Neuronal stem cell (in vitro differentiated cells): ENCODE data around the gene BTAF1.
A peak's percentile ranks its signal among the peaks of the same experiment; 100 is the strongest.

ENCODE experiments used
- DNase-seq: peaks from one replicate; pipeline ENCODE4 v3.0.0-alpha.2; 2013; ENCODE audit warnings: low spot score
- H2AFZ ChIP-seq: one replicate; pipeline ENCODE4 v1.6.1; 2013; ENCODE audit warnings: mild to moderate bottlenecking, low read length, inconsistent platforms
- H2AK5ac ChIP-seq: 2 replicates; pipeline ENCODE4 v1.6.1; 2013; ENCODE audit warnings: low read depth, mild to moderate bottlenecking, inconsistent platforms, low read length, moderate library complexity, mixed read lengths
- H2BK120ac ChIP-seq: 2 replicates; pipeline ENCODE4 v1.6.1; 2013; ENCODE audit warnings: low read depth, mild to moderate bottlenecking, inconsistent platforms, low read length, moderate library complexity, mixed read lengths
- H2BK12ac ChIP-seq: one replicate; pipeline ENCODE4 v1.6.1; 2013; ENCODE audit warnings: low read length, inconsistent platforms
- H2BK15ac ChIP-seq: 2 replicates; pipeline ENCODE4 v1.6.1; 2013; ENCODE audit warnings: mild to moderate bottlenecking, low read length, inconsistent platforms, mixed read lengths
- H2BK5ac ChIP-seq: one replicate; pipeline ENCODE4 v1.6.1; 2013; ENCODE audit warnings: inconsistent platforms, mild to moderate bottlenecking, low read length, moderate library complexity
- H3K14ac ChIP-seq: one replicate; pipeline ENCODE4 v1.6.1; 2013; ENCODE audit warnings: low read length, inconsistent platforms
- H3K18ac ChIP-seq: 2 replicates; pipeline ENCODE4 v1.6.1; 2013; ENCODE audit warnings: low read length, inconsistent platforms
- H3K23ac ChIP-seq: 2 replicates; pipeline ENCODE4 v1.6.1; 2013; ENCODE audit warnings: low read depth, mild to moderate bottlenecking, mixed read lengths, low read length, inconsistent platforms; ENCODE audit not compliant: poor library complexity
- H3K27ac ChIP-seq: replicated peaks from 3 replicates; pipeline ENCODE4 v1.5.1; 2013; ENCODE audit warnings: low read length, inconsistent platforms
- H3K27me3 ChIP-seq, 3 experiments: 2 replicates each; pipeline ENCODE4 v1.6.1; 2013; ENCODE audit warnings: low read length in 3 of 3, mild to moderate bottlenecking in 2 of 3, inconsistent platforms in 1 of 3, low read depth in 1 of 3, mixed read lengths in 1 of 3, moderate library complexity in 1 of 3; ENCODE audit not compliant: control insufficient read depth in 3 of 3, insufficient read depth in 3 of 3
- H3K36me3 ChIP-seq, 2 donors: replicated peaks in 1 of 2; 2 replicates each; pipeline ENCODE4 v1.6.1; 2013; ENCODE audit warnings: low read length in 2 of 2; ENCODE audit not compliant: control insufficient read depth in 2 of 2, insufficient read depth in 2 of 2
- H3K4ac ChIP-seq: 2 replicates; pipeline ENCODE4 v1.6.1; 2013; ENCODE audit warnings: inconsistent platforms, mild to moderate bottlenecking, low read length, moderate library complexity
- H3K4me1 ChIP-seq, 2 donors: 1 replicate in 1 of 2; 2 replicates in 1 of 2; pipeline ENCODE4 v1.6.1; 2013; ENCODE audit warnings: low read length in 2 of 2, low read depth in 1 of 2; ENCODE audit not compliant: control insufficient read depth in 2 of 2, insufficient read depth in 1 of 2
- H3K4me2 ChIP-seq: one replicate; pipeline ENCODE4 v1.6.1; 2013; ENCODE audit warnings: mild to moderate bottlenecking, low read length, inconsistent platforms; ENCODE audit not compliant: insufficient read depth, poor library complexity, severe bottlenecking
- H3K4me3 ChIP-seq, 2 donors: 2 replicates each; pipeline ENCODE4 v1.5.1; 2013; ENCODE audit warnings: low read length in 2 of 2, mild to moderate bottlenecking in 2 of 2, inconsistent platforms in 1 of 2, moderate library complexity in 1 of 2
- H3K79me1 ChIP-seq: one replicate; pipeline ENCODE4 v1.6.1; 2013; ENCODE audit warnings: low read depth, mild to moderate bottlenecking, inconsistent platforms, low read length, moderate library complexity
- H3K9ac ChIP-seq: one replicate; pipeline ENCODE4 v1.6.1; 2013; ENCODE audit warnings: mild to moderate bottlenecking, low read depth, low read length, inconsistent platforms; ENCODE audit not compliant: poor library complexity
- H3K9me3 ChIP-seq, 2 donors: replicated peaks in 1 of 2; 2 replicates each; pipeline versions ENCODE3 to v1.6.1; 2013; ENCODE audit warnings: low read length in 2 of 2, mild to moderate bottlenecking in 2 of 2, inconsistent platforms in 1 of 2, low read depth in 1 of 2, mixed read lengths in 1 of 2, moderate library complexity in 1 of 2; ENCODE audit not compliant: control insufficient read depth in 2 of 2, insufficient read depth in 1 of 2
- H4K8ac ChIP-seq: one replicate; pipeline ENCODE4 v1.6.1; 2013; ENCODE audit warnings: low read depth, mild to moderate bottlenecking, inconsistent platforms, low read length, moderate library complexity
- H4K91ac ChIP-seq: one replicate; pipeline ENCODE4 v1.6.1; 2013; ENCODE audit warnings: low read length, low read depth, mild to moderate bottlenecking, inconsistent platforms; ENCODE audit not compliant: poor library complexity
- WGBS, 2 donors: extraction: QIAGEN DNeasy Blood & Tissue Kit; methylation state at CpG; one replicate each; pipeline ENCODE4 v1.1.7; 2013; ENCODE audit warnings: missing lambda C conversion rate in 2 of 2, mixed read lengths in 1 of 2; ENCODE audit not compliant: insufficient read length in 2 of 2, insufficient replicate concordance in 1 of 2; ENCODE audit errors: extremely low coverage in 2 of 2; 5-methylcytosine and 5-hydroxymethylcytosine counted together

The BTAF1 gene

GRCh38 chr10:91907033-91907594, 16.5 kb upstream of the BTAF1 start:
- Histone ChIP-seq H2AFZ (no peak overlapping the region), H3K4ac (no peak overlapping the region), H2BK120ac (no peak overlapping the region), H3K27me3 (no peaks in the 10 kb centered on the region), H2BK5ac (no peak overlapping the region), H3K9me3 (peaks cover 3 to 24% of the 10 kb centered on the region in 2 donors), H3K18ac (peak overlapping the region; percentile 48), H3K4me3 (peak overlapping the region; percentile 84 to 98), H3K79me1 (peaks cover 2% of the 10 kb centered on the region), H2BK15ac (no peak overlapping the region), H3K36me3 (peaks cover 7 to 38% of the 10 kb centered on the region in 2 donors), H3K4me2 (peak overlapping the region; percentile 75), H4K91ac (no peak overlapping the region), H3K9ac (peak overlapping the region; percentile 63), H3K23ac (no peak overlapping the region), H3K14ac (no peak overlapping the region), H2AK5ac (no peak overlapping the region), H3K4me1 (no peaks in the 10 kb centered on the region), H4K8ac (no peak overlapping the region), H3K27ac (peak overlapping the region; percentile 23), H2BK12ac (no peak overlapping the region)
- no CpG with 5 or more reads among the region's 5 CpGs for WGBS, 2 donors
- DNase-seq: no peak

DNA sequence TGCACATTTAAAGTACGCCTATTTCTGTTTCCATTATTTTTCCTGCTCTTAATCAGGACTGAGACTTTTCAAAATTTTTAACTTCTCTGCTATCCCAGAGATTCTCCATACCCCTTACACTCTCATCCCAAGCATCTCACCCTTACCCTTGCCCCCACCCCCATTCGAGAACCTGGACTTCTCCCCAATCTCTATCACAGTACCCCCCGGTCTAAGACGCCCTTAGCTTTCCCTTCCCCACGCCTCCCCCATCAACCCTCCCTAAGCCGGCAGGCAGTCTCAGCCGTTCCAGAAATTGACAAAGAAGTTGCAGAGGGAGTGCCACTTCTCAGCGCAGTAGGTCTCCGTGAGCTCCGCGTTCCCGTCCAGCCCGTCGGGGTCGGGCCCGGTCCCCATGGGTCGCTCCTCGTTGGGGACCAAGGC, 15.6 kb upstream of the BTAF1 start:
- no peak for DNase-seq
- peaks cover 7 to 38% of the 10 kb centered on the region in 2 donors for H3K36me3 ChIP-seq

DNA sequence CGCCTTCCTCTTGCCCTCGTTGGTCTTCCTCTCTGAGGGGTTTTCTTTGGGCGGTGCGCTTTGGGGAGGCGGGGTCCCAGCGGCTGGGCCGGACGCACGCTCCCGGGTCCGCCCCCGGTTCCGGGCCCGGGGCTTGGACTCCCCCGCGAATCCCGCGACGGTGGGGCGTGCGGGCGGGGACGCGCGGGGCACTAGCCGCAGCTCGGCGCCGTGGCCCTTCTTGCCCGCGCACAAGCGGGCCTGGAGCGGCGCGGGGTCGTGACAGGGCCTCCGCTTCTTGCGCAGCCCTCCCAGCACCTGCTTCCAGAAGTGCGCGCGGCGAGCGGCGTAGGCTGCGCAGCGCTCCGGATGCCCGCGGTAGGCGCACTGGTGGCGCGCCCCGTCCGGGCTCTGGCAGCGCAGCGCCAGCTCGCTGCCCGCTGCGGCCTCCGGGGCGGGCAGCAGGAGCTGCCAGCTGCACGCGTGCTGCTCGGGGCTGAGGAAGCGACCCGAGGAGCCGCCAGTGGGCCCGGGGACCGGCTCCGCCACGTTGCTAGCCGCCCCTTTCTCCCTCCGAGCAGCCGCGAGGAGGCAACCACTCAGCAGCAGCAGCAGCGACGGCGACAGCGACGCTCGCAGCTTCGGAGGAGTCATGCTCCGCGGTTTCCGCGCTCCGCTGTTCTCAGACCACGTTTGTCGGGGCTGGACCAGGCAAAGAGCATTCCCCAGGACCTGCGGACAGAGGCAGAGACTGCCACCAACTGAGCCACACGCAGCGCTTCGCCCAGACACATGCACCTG, 15.0 kb upstream of the BTAF1 start:
- peak overlapping the region; percentile 92 for H4K91ac ChIP-seq
- peaks cover 7 to 38% of the 10 kb centered on the region in 2 donors for H3K36me3 ChIP-seq
- H3K27me3 ChIP-seq: no peaks in the 10 kb centered on the region
- H3K4ac ChIP-seq: peak overlapping the region; percentile 23
- H2BK120ac ChIP-seq: peak overlapping the region; percentile 64
- no peak overlapping the region for H4K8ac ChIP-seq
- peak overlapping the region; percentile 94 for H3K9ac ChIP-seq
- H3K18ac ChIP-seq: peak overlapping the region; percentile 99
- H3K4me1 ChIP-seq: no peaks in the 10 kb centered on the region
- DNase-seq: no peak
- peak overlapping the region; percentile 98 for H2BK5ac ChIP-seq
- H2BK12ac ChIP-seq: peak overlapping the region; percentile 63
- peak overlapping the region; percentile 87 for H3K27ac ChIP-seq
- peaks cover 3 to 24% of the 10 kb centered on the region in 2 donors for H3K9me3 ChIP-seq
- peak overlapping the region; percentile 99 for H3K14ac ChIP-seq
- H3K23ac ChIP-seq: peak overlapping the region; percentile 98
- peak overlapping the region; percentile 75 for H2BK15ac ChIP-seq
- peaks cover 2% of the 10 kb centered on the region for H3K79me1 ChIP-seq
- peak overlapping the region; percentile 96 for H2AK5ac ChIP-seq
- peak overlapping the region; percentile 66 for H2AFZ ChIP-seq
- whole genome bisulfite sequencing, 2 donors: no CpG with 5 or more reads among the region's 93 CpGs
- peak overlapping the region; percentile 84 to 98 for H3K4me3 ChIP-seq
- peak overlapping the region; percentile 75 for H3K4me2 ChIP-seq

More for the DNA sequence above, 15.6 kb upstream of the BTAF1 start:
- peak overlapping the region; percentile 99 for H3K14ac ChIP-seq
- peak overlapping the region; percentile 75 for H3K4me2 ChIP-seq
- peaks cover 3 to 24% of the 10 kb centered on the region in 2 donors for H3K9me3 ChIP-seq
- H2BK15ac ChIP-seq: no peak overlapping the region
- H3K4ac ChIP-seq: no peak overlapping the region
- peak overlapping the region; percentile 96 for H2AK5ac ChIP-seq
- peak overlapping the region; percentile 64 for H2BK120ac ChIP-seq
- H3K18ac ChIP-seq: peak overlapping the region; percentile 99
- H4K8ac ChIP-seq: no peak overlapping the region
- H3K4me3 ChIP-seq: peak overlapping the region; percentile 84 to 98
- peak overlapping the region; percentile 30 for H2BK12ac ChIP-seq
- H3K79me1 ChIP-seq: peaks cover 2% of the 10 kb centered on the region
- H3K27ac ChIP-seq: peak overlapping the region; percentile 87
- H2BK5ac ChIP-seq: peak overlapping the region; percentile 98
- peak overlapping the region; percentile 92 for H4K91ac ChIP-seq
- peak overlapping the region; percentile 66 for H2AFZ ChIP-seq
- peak overlapping the region; percentile 94 for H3K9ac ChIP-seq
- H3K23ac ChIP-seq: peak overlapping the region; percentile 98
- no peaks in the 10 kb centered on the region for H3K4me1 ChIP-seq
- H3K27me3 ChIP-seq: no peaks in the 10 kb centered on the region
- WGBS, 2 donors: no CpG with 5 or more reads among the region's 18 CpGs

GRCh38 chr10:91909117-91909677, 14.4 kb upstream of the BTAF1 start, which contains the start of gene FGFBP3:
Gene FGFBP3 (minus strand): TSS chr10:91909486. CDS start chr10:91908969, 517 bp downstream.
- peak within 1 kb of the TSS; percentile 98 for H2BK5ac ChIP-seq
- no peak within 1 kb of the TSS for H4K8ac ChIP-seq
- H3K4me3 ChIP-seq: peak within 1 kb of the TSS; percentile 84 to 98
- no peaks in the 10 kb centered on the region for H3K4me1 ChIP-seq
- no peak within 1 kb of the TSS for H4K91ac ChIP-seq
- peak within 1 kb of the TSS; percentile 99 for H3K18ac ChIP-seq
- peaks cover 3 to 24% of the 10 kb centered on the region in 2 donors for H3K9me3 ChIP-seq
- WGBS, 2 donors: no CpG with 5 or more reads among the region's 19 CpGs
- H2AK5ac ChIP-seq: peak within 1 kb of the TSS; percentile 96
- peak within 1 kb of the TSS; percentile 63 for H2BK12ac ChIP-seq
- H3K4me2 ChIP-seq: peak within 1 kb of the TSS; percentile 75
- peak within 1 kb of the TSS; percentile 64 for H2BK120ac ChIP-seq
- H3K79me1 ChIP-seq: peaks cover 2% of the 10 kb centered on the region
- H3K14ac ChIP-seq: peak within 1 kb of the TSS; percentile 99
- peak within 1 kb of the TSS; percentile 23 for H3K4ac ChIP-seq
- no peaks in the 10 kb centered on the region for H3K27me3 ChIP-seq
- H2AFZ ChIP-seq: peak within 1 kb of the TSS; percentile 66
- H2BK15ac ChIP-seq: peak within 1 kb of the TSS; percentile 75
- no peak for DNase-seq
- peak within 1 kb of the TSS; percentile 98 for H3K23ac ChIP-seq
- peak within 1 kb of the TSS; percentile 94 for H3K9ac ChIP-seq
- peaks cover 7 to 38% of the 10 kb centered on the region in 2 donors for H3K36me3 ChIP-seq
- peak within 1 kb of the TSS; percentile 87 for H3K27ac ChIP-seq
